OCI-LY3 (cell line): ENCODE results near the gene SCGB1C1.

Source experiments
- CTCF ChIP-seq: fragments of 200-600, 300-600 bp; sonication (generic); IDR thresholded peaks from 2 replicates; pipeline ENCODE4 v1.5.1; 2014; ENCODE audit warnings: antibody characterized with exemption, low read length, low read depth
- EZH2phosphoT487 ChIP-seq: fragments of 200-600 bp; shearing (Covaris generic); IDR thresholded peaks from 2 replicates; pipeline ENCODE4 v1.6.1; 2018; ENCODE audit warnings: antibody characterized with exemption, mixed run types, low read depth

- TF ChIP-seq CTCF (no peak), EZH2phosphoT487 (no peak)
Measured at GRCh38 chr11:207208-207862, 14.5 kb downstream of the SCGB1C1 start, which contains the start of the genes BET1L and RIC8A.
